PC-9 (cell line): ENCODE results near the gene RXRA. TPM values are rescaled to one million over a fixed set of nuclear protein-coding genes. Genes with fewer than 3 reads are reported as not detected.

Source experiments
- BruUV-seq: library from RNA; stranded (reverse); fragments of 400-500 nt; replicated peaks from 2 replicates; lab custom pipeline; 2021; lab: Mats Ljungman, UMichigan
- CTCF ChIA-PET: fragments of 300-600 bp; sonication (Branson Sonifier 250); formaldehyde crosslinking; loops from one replicate; lab custom pipeline; 2022; ENCODE audit warnings: antibody characterized with exemption; lab: Charles Lee
- POLR2A ChIA-PET: fragments of 300-600 bp; sonication (Branson Sonifier 250); formaldehyde crosslinking; loops from one replicate; lab custom pipeline; 2022; ENCODE audit warnings: antibody characterized with exemption; ENCODE audit not compliant: unreplicated experiment; lab: Charles Lee
- DNase-seq, 2 experiments: peaks; one replicate each; pipeline versions ENCODE4 v3.0.0 to v3.0.0-alpha.2; 2015 to 2022; ENCODE audit warnings: mixed read lengths in 1 of 2
- H2AFZ ChIP-seq: fragments of 200-600 bp; sonication (generic); 2 replicates; pipeline ENCODE4 v1.8.1; 2017; ENCODE audit warnings: antibody characterized with exemption
- H3F3A ChIP-seq: fragments of 200-600 bp; sonication (generic); 2 replicates; pipeline ENCODE4 v1.8.1; 2017; ENCODE audit warnings: antibody characterized with exemption, mild to moderate bottlenecking, low read depth; ENCODE audit not compliant: insufficient read depth
- H3K27ac ChIP-seq: fragments of 200-600 bp; sonication (generic); 2 replicates; pipeline ENCODE4 v1.6.1; 2016; ENCODE audit warnings: mixed run types
- H3K27me3 ChIP-seq: fragments of 200-600 bp; sonication (generic); 2 replicates; pipeline ENCODE4 v1.6.1; 2016; ENCODE audit warnings: low read depth, mixed run types; ENCODE audit not compliant: insufficient read depth
- H3K36me3 ChIP-seq: fragments of 200-600 bp; sonication (generic); 2 replicates; pipeline ENCODE4 v1.6.1; 2016; ENCODE audit warnings: low read depth, mixed run types
- H3K4me1 ChIP-seq: fragments of 200-600 bp; sonication (generic); replicated peaks from 2 replicates; pipeline ENCODE4 v1.6.1; 2016; ENCODE audit warnings: mixed run types; ENCODE audit not compliant: insufficient read depth
- H3K4me2 ChIP-seq: fragments of 200-600 bp; sonication (generic); 2 replicates; pipeline ENCODE4 v1.6.1; 2017; ENCODE audit warnings: mixed run types
- H3K4me3 ChIP-seq: fragments of 200-600 bp; sonication (generic); 2 replicates; pipeline ENCODE4 v1.6.1; 2016; ENCODE audit warnings: mixed run types
- H3K79me2 ChIP-seq: fragments of 200-600 bp; sonication (generic); 2 replicates; pipeline ENCODE4 v1.6.1; 2017; ENCODE audit warnings: low read depth, mixed run types
- H3K9me2 ChIP-seq: fragments of 200-600 bp; sonication (generic); 2 replicates; pipeline ENCODE4 v1.8.1; 2017; ENCODE audit warnings: mild to moderate bottlenecking; ENCODE audit not compliant: insufficient read depth
- H3K9me3 ChIP-seq: fragments of 200-600 bp; sonication (generic); 2 replicates; pipeline ENCODE4 v1.8.1; 2016; ENCODE audit warnings: low read depth; ENCODE audit not compliant: insufficient read depth
- H4K20me1 ChIP-seq: fragments of 200-600 bp; sonication (generic); 2 replicates; pipeline ENCODE4 v1.8.1; 2017; ENCODE audit not compliant: insufficient read depth
- EZH2 ChIP-seq: fragments of 200-600 bp; sonication (generic); IDR thresholded peaks from 2 replicates; pipeline ENCODE4 v1.8.0; 2017; ENCODE audit warnings: antibody characterized with exemption, low read depth
- intact Hi-C: fragments of 100-400 bp; cut with micrococcal nuclease; formaldehyde crosslinking; loops from one replicate; pipeline ENCODE4 v1.10.0; 2022; ENCODE audit not compliant: unreplicated experiment
- total RNA-seq: library from RNA; stranded (reverse); gene quantifications from 2 replicates; pipeline ENCODE4 v1.2.3, GENCODE V29; 2021
- TF ChIP-seq, protein P1 (sequence below): fragments of 200-600 bp; sonication (generic); conservative IDR thresholded peaks from 2 replicates; pipeline ENCODE4 v1.6.1; 2017; ENCODE audit warnings: mixed run types, antibody characterized with exemption, mild to moderate bottlenecking, moderate library complexity

The RXRA gene
- total RNA-seq, 1 experiment from 2014 or later, result 146 TPM

DNA sequence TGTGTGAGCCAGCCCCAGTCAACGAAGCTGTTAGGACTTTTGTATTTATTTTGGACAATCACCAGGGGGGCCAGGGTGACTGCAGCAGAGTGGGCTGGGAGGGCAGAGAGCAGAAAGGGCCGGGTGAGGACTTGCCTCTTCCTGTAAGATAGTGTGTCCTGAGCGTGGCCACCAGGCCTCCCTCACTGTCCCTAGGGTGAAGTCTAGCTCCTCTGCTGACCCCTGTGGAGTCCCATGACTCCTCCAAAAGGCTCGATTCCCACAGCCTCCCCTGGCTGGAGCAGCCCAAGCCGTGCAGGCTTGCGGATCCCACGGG, 147.8 kb downstream of the RXRA start:
- H3K9me2 ChIP-seq, result no peaks in the 10 kb centered on the region
- no peak overlapping the region for H3K4me2 ChIP-seq
- DNase-seq, result no peak
- no TSS peak for BruUV-seq
- no peak overlapping the region for H3K27ac ChIP-seq
- H3K27me3 ChIP-seq, result peaks cover 31% of the 10 kb centered on the region
- H3K9me3 ChIP-seq, result no peaks in the 10 kb centered on the region
- no peaks in the 10 kb centered on the region for H3K36me3 ChIP-seq
- no peak for TF ChIP-seq EZH2
- TF ChIP-seq, protein P1, sequence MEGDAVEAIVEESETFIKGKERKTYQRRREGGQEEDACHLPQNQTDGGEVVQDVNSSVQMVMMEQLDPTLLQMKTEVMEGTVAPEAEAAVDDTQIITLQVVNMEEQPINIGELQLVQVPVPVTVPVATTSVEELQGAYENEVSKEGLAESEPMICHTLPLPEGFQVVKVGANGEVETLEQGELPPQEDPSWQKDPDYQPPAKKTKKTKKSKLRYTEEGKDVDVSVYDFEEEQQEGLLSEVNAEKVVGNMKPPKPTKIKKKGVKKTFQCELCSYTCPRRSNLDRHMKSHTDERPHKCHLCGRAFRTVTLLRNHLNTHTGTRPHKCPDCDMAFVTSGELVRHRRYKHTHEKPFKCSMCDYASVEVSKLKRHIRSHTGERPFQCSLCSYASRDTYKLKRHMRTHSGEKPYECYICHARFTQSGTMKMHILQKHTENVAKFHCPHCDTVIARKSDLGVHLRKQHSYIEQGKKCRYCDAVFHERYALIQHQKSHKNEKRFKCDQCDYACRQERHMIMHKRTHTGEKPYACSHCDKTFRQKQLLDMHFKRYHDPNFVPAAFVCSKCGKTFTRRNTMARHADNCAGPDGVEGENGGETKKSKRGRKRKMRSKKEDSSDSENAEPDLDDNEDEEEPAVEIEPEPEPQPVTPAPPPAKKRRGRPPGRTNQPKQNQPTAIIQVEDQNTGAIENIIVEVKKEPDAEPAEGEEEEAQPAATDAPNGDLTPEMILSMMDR, result no peak
- intact Hi-C loops, result no loop called here
- no peaks in the 10 kb centered on the region for H3K79me2 ChIP-seq
- H2AFZ ChIP-seq, result no peak overlapping the region
- no peaks in the 10 kb centered on the region for H3K4me1 ChIP-seq
- no peak overlapping the region for H3K4me3 ChIP-seq
- H3F3A ChIP-seq, result no peaks in the 10 kb centered on the region
- CTCF ChIA-PET, result no interaction called here
- POLR2A ChIA-PET, result no interaction called here
- no peaks in the 10 kb centered on the region for H4K20me1 ChIP-seq

DNA sequence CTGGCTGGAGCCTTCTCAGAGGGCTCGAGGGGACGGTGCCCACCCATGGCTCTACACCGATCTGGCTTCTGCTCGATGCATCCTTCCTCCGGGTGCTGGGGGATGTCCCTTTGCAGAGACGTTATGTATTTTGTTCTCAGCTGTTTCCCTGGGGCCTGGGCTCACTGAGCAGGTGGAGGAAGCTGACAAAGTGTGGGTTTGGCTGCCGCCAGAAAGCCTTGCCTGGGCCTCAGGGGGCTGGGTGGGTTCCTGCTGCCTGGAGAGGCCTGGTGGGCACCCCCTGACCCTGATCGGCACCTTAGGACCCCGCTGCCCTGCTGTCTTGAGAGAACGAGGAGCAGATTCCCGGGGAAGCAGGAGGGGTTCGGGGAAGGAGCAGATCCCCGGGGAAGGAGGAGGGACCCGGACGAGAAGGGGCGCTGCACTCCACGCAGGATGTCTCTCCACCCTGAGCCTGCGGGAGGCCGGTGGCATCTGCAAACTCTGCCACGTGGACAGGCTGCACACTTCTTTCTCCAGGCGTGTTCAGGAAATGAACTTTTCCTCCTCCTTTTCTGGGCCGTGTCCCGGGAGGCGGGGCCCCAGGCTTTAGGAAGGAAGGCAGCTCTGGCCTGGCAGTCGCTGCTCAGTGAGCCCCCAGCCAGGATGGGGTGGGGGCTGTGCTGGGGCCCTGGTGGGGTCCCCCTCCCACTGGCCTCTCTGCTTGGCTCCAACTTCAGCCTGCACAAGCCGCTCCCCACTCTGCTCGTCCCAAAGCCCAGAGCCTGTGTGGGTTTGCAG, 148.9 kb downstream of the RXRA start:
- H3K79me2 ChIP-seq, result no peaks in the 10 kb centered on the region
- DNase-seq, result no peak
- peaks cover 37% of the 10 kb centered on the region for H3K27me3 ChIP-seq
- no peak overlapping the region for H3K4me3 ChIP-seq
- POLR2A ChIA-PET, result no interaction called here
- no peak overlapping the region for H3K27ac ChIP-seq
- no peak overlapping the region for H2AFZ ChIP-seq
- H4K20me1 ChIP-seq, result no peaks in the 10 kb centered on the region
- BruUV-seq, result no TSS peak
- H3K4me1 ChIP-seq, result no peaks in the 10 kb centered on the region
- no peaks in the 10 kb centered on the region for H3K36me3 ChIP-seq
- CTCF ChIA-PET, result no interaction called here
- no peaks in the 10 kb centered on the region for H3K9me3 ChIP-seq
- H3K4me2 ChIP-seq, result no peak overlapping the region
- intact Hi-C loops, result no loop called here
- H3K9me2 ChIP-seq, result no peaks in the 10 kb centered on the region
- TF ChIP-seq EZH2, result no peak
- TF ChIP-seq, protein P1, result no peak
- no peaks in the 10 kb centered on the region for H3F3A ChIP-seq

DNA sequence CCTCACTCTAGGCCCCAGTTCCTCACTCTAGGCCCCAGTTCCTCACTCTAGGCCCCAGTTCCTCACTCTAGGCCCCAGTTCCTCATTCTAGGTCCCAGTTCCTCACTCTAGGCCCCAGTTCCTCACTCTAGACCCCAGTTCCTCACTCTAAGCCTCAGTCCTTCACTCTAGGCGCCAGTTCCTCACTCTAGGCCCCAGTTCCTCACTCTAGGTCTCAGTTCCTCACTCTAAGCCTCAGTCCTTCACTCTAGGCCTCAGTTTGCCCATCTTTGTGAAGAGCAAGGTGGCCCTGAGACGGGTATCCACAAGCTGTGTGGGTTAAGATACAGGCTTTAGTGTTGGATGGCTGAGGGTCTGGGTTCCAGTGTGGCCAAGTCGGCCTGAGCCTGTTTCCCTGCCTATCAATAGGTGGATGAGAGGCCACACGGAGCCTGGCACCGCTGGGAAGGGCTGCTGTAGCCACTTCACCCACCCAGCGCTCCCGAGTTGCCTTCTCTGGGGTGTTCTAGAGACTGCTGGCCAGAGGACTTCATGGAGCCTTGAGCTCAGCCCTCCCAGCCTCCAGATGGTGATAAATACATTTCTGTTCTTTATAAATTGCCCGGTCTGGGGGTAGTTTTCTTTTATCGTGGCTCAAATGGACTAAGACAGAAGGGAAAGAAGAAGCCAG, 150.2 kb downstream of the RXRA start:
- CTCF ChIA-PET, result no interaction called here

More for the DNA sequence above, 150.2 kb downstream of the RXRA start:
- Histone ChIP-seq H3K79me2 (no peaks in the 10 kb centered on the region), H3K9me2 (no peaks in the 10 kb centered on the region), H3K27me3 (peaks cover 42% of the 10 kb centered on the region), H4K20me1 (no peaks in the 10 kb centered on the region), H3F3A (no peaks in the 10 kb centered on the region), H3K4me1 (no peaks in the 10 kb centered on the region), H3K4me3 (no peak overlapping the region), H3K36me3 (no peaks in the 10 kb centered on the region), H2AFZ (no peak overlapping the region), H3K4me2 (no peak overlapping the region), H3K27ac (no peak overlapping the region), H3K9me3 (no peaks in the 10 kb centered on the region)
- POLR2A ChIA-PET, result no interaction called here
- BruUV-seq, result no TSS peak
- intact Hi-C loops, result no loop called here
- DNase-seq, result peak in 1 of 2 experiments; percentile 26
- no peak for TF ChIP-seq EZH2
- TF ChIP-seq, protein P1, result no peak
